ENCODE results near the gene KLHL14. TPM values are rescaled to one million over a fixed set of nuclear protein-coding genes. Genes with fewer than 3 reads are reported as not detected.

The KLHL14 gene
- total and polyA plus RNA-seq, 9 donors = 0.23 to 3.7 (median 1.5) TPM

GRCh38 chr18:32695534-32695933 is 77.3 kb downstream of the KLHL14 start:
- TF ChIP-seq POLR2A (IDR thresholded peaks at IDR 0.05) (no peak), EP300 (IDR thresholded peaks at IDR 0.05) (no peak)
- TF ChIP-seq, protein P1, sequence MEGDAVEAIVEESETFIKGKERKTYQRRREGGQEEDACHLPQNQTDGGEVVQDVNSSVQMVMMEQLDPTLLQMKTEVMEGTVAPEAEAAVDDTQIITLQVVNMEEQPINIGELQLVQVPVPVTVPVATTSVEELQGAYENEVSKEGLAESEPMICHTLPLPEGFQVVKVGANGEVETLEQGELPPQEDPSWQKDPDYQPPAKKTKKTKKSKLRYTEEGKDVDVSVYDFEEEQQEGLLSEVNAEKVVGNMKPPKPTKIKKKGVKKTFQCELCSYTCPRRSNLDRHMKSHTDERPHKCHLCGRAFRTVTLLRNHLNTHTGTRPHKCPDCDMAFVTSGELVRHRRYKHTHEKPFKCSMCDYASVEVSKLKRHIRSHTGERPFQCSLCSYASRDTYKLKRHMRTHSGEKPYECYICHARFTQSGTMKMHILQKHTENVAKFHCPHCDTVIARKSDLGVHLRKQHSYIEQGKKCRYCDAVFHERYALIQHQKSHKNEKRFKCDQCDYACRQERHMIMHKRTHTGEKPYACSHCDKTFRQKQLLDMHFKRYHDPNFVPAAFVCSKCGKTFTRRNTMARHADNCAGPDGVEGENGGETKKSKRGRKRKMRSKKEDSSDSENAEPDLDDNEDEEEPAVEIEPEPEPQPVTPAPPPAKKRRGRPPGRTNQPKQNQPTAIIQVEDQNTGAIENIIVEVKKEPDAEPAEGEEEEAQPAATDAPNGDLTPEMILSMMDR (IDR thresholded peaks at IDR 0.05) = no peak
- intact Hi-C loops (cut with DNase I) = no loop called here
- H3K36me3 ChIP-seq = no peaks in the 10 kb centered on the region
- H3K27me3 ChIP-seq = no peaks in the 10 kb centered on the region
- H3K9me3 ChIP-seq = no peaks in the 10 kb centered on the region
- H3K27ac ChIP-seq = no peak overlapping the region
- WGBS, 3 donors = 85 to 92% (median 92%) methylated on average over 3 of the region's 3 CpGs
- DNase-seq = no peak
- H3K4me1 ChIP-seq (ENCODE audit: insufficient read depth) = no peaks in the 10 kb centered on the region
- no peak overlapping the region for H3K4me3 ChIP-seq

- 90 to 96% (median 94%) methylated on average over 1 of the region's 1 CpG for WGBS, 3 donors
- H3K27me3 ChIP-seq = no peaks in the 10 kb centered on the region
- H3K36me3 ChIP-seq = no peaks in the 10 kb centered on the region
- no peak for DNase-seq
- H3K27ac ChIP-seq = no peak overlapping the region
- H3K4me1 ChIP-seq (ENCODE audit: insufficient read depth) = no peaks in the 10 kb centered on the region
- no peaks in the 10 kb centered on the region for H3K9me3 ChIP-seq
- intact Hi-C loops (cut with DNase I) = no loop called here
- TF ChIP-seq POLR2A (IDR thresholded peaks at IDR 0.05) (no peak), EP300 (IDR thresholded peaks at IDR 0.05) (no peak)
- TF ChIP-seq, protein P1 (IDR thresholded peaks at IDR 0.05) = no peak
- H3K4me3 ChIP-seq = no peak overlapping the region
Measured at GRCh38 chr18:32688821-32689220, 84.0 kb downstream of the KLHL14 start.

GRCh38 chr18:32684940-32685339 is 87.9 kb downstream of the KLHL14 start:
- Histone ChIP-seq H3K9me3 (no peaks in the 10 kb centered on the region), H3K4me3 (no peak overlapping the region), H3K27me3 (no peaks in the 10 kb centered on the region), H3K4me1 (ENCODE audit: insufficient read depth) (no peaks in the 10 kb centered on the region), H3K27ac (no peak overlapping the region), H3K36me3 (no peaks in the 10 kb centered on the region)
- intact Hi-C loops (cut with DNase I) = no loop called here
- no peak for DNase-seq
- no peak for TF ChIP-seq EP300 (IDR thresholded peaks at IDR 0.05)
- no peak for TF ChIP-seq POLR2A (IDR thresholded peaks at IDR 0.05)
- TF ChIP-seq, protein P1 (IDR thresholded peaks at IDR 0.05) = no peak
- WGBS, 3 donors = 77 to 86% (median 80%) methylated on average over 8 of the region's 8 CpGs

DNA sequence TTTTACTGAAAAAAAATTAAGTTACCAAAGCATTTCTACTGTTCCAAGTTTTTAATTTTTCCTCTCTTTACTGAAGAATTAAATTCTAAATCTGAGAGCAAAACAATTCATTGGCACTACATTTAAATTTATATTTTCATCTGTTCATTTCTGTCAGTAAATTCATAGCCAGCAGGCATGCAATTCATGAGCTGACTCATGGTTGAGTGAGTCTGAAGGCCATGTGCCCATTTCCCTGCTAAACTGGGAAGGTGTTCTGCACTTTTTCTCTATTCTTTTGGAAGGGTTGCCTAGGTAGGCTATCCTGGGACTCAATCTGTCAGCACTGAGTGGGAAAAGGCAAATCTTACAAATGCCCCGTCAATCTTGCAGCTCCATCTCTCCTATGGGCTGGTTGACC is 88.7 kb downstream of the KLHL14 start:
- 87 to 100% (median 97%) methylated on average over 1 of the region's 1 CpG for WGBS, 3 donors
- no peaks in the 10 kb centered on the region for H3K36me3 ChIP-seq
- no peak for DNase-seq
- H3K27me3 ChIP-seq = no peaks in the 10 kb centered on the region
- H3K4me1 ChIP-seq (ENCODE audit: insufficient read depth) = no peaks in the 10 kb centered on the region
- TF ChIP-seq EP300 (IDR thresholded peaks at IDR 0.05) = no peak
- TF ChIP-seq, protein P1 (IDR thresholded peaks at IDR 0.05) = no peak
- no peak for TF ChIP-seq POLR2A (IDR thresholded peaks at IDR 0.05)
- H3K27ac ChIP-seq = no peak overlapping the region
- intact Hi-C loops (cut with DNase I) = no loop called here
- no peaks in the 10 kb centered on the region for H3K9me3 ChIP-seq
- H3K4me3 ChIP-seq = no peak overlapping the region

Data from ovary (tissue), 9 donors.